ENCODE data around the gene SLC25A23.

SLC25A23 gene

DNA sequence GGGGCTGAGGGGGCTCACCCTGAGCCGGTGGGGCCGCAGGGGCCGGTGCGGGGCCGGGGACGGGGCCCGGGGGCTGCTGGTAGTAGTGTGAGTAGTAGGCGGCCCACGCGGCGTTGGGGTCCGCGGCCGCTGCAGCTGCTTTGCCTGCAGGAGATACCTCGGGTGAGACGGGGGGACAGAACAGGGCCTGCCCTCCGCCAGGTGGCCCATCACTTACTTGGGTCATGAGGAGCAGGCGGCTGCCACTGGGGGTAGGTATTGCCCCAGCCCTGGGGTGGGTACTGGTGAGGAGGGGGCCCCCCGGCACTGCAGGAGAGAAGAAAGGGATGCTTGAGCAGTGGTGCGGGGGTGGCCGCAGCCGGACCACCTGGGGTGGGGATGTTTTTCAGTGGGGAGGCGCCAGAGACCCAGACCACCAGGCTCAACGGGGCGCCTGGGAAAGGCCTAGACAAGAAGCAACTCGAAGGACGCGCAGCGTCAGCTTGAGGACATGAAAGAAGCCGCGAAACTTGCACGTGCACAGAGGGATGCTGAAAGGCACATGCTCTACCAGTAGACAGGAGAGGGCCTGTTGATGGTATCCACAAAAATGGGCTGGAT, 43.9 kb downstream of the SLC25A23 start:
- TF ChIP-seq, protein P1, sequence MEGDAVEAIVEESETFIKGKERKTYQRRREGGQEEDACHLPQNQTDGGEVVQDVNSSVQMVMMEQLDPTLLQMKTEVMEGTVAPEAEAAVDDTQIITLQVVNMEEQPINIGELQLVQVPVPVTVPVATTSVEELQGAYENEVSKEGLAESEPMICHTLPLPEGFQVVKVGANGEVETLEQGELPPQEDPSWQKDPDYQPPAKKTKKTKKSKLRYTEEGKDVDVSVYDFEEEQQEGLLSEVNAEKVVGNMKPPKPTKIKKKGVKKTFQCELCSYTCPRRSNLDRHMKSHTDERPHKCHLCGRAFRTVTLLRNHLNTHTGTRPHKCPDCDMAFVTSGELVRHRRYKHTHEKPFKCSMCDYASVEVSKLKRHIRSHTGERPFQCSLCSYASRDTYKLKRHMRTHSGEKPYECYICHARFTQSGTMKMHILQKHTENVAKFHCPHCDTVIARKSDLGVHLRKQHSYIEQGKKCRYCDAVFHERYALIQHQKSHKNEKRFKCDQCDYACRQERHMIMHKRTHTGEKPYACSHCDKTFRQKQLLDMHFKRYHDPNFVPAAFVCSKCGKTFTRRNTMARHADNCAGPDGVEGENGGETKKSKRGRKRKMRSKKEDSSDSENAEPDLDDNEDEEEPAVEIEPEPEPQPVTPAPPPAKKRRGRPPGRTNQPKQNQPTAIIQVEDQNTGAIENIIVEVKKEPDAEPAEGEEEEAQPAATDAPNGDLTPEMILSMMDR (IDR thresholded peaks at IDR 0.05; ENCODE audit: control insufficient read depth, extremely low read depth, insufficient read depth), result no peak
- no peak for DNase-seq (ENCODE audit: low read depth)
- H3K4me3 ChIP-seq (ENCODE audit: low read depth, low read length), result no peak overlapping the region

DNA sequence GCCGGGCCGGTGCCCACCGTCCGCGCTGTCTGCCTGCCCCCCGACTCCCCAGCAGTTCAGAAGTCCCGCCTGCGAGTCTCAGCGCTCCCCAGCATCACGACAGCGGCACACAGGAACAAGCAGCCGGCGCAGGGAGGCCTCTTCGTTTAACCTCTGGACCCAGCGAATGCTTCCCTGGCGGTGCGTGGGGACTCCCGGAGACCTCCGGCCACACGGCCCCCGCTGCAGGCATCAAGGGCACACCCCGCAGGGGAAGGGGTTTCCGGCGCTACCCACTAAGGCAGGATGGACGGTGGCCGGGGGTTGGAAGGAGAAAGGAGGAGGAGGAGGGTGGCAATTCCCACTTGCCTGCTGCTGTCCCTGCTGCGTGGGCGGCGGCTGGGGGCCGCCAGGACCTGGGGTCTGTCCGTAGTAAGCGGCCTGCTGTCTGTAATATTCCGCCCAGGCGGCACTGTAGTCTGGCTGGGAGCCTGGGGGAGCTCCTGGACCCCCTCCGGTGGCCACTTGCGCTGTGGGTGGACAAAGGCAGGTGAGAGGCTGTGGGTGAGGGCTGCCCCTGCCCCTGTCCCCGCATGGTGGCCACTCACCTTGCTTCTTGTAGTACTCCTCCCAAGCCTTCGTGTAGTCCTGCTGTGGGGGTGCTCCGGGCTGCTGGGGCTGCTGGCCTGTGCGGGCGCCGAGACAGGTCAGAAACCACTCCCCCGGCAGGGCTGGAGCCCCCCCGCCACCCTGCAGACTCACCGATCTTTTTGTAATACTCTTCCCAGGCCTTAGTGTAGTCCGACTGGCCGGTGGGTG, 44.6 kb downstream of the SLC25A23 start:
- TF ChIP-seq, protein P1 (IDR thresholded peaks at IDR 0.05; ENCODE audit: control insufficient read depth, extremely low read depth, insufficient read depth), result no peak
- DNase-seq (ENCODE audit: low read depth), result no peak
- no peak overlapping the region for H3K4me3 ChIP-seq (ENCODE audit: low read depth, low read length)

DNA sequence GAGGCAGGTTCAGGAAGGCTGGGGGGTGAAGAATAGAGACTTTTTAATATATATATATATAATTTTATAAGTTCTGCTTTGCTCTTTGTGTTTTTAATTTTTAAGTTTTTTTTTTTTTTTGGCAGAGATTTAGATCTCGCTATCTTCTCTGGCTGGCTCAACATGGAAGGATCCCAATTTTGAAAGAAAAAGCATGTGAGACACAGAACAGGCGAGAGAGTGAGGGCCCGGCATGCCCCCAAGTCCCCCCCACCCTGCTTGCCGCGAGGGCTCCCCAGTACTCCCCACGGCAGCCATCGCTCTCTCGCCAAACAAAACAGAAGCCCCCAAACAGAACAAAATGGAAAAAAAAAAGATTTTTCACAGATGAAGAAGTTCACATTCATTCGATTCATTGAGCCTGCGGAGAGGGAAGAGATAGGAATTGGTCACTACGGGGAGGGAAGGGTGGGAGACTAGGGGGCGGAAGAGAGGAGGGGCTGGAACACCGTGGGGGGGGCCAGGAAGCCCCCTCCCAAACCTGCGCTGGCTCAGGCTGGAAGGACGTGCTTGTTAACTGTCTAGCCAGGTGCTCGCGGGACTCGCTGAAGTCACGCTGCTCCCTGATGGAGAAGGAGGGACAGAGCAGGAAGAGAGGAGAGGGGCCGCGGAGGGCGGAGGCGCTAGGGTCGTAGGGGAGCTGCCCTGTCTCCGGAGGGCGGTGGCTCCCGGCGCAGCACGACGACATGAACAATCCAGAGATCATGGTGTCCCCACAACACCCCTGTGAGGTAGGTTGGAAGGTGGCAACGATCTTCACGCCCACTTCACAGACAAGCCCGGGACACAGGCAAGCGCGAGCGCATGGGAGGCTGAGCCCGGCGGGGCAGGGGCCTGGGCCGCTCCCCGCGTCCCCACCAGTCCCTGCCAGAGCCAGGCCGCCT, 45.6 kb downstream of the SLC25A23 start:
- TF ChIP-seq, protein P1 (IDR thresholded peaks at IDR 0.05; ENCODE audit: control insufficient read depth, extremely low read depth, insufficient read depth), result no peak
- DNase-seq (ENCODE audit: low read depth), result no peak
- no peak overlapping the region for H3K4me3 ChIP-seq (ENCODE audit: low read depth, low read length)

DNA sequence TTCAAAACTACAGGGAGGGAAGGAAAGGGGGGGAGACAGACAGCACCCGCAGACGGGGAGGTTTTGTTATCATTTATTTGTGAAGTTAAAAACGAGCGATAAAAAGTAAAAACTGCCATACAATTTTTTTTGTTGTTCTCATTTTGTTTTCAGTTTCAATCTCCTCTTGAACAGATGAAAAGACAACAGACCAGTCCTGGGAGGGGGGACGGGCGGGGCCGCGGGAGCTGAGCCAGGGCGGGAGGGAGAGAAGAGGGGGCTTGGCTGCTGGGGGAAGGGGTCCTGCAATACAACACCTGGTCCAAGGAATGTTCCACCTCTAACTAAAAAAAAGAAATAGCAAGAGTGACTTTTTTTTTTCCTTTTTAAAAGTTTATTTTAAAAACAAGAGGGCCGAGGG, 46.3 kb downstream of the SLC25A23 start:
- TF ChIP-seq, protein P1 (IDR thresholded peaks at IDR 0.05; ENCODE audit: control insufficient read depth, extremely low read depth, insufficient read depth), result no peak
- DNase-seq (ENCODE audit: low read depth), result no peak
- no peak overlapping the region for H3K4me3 ChIP-seq (ENCODE audit: low read depth, low read length)

DNA sequence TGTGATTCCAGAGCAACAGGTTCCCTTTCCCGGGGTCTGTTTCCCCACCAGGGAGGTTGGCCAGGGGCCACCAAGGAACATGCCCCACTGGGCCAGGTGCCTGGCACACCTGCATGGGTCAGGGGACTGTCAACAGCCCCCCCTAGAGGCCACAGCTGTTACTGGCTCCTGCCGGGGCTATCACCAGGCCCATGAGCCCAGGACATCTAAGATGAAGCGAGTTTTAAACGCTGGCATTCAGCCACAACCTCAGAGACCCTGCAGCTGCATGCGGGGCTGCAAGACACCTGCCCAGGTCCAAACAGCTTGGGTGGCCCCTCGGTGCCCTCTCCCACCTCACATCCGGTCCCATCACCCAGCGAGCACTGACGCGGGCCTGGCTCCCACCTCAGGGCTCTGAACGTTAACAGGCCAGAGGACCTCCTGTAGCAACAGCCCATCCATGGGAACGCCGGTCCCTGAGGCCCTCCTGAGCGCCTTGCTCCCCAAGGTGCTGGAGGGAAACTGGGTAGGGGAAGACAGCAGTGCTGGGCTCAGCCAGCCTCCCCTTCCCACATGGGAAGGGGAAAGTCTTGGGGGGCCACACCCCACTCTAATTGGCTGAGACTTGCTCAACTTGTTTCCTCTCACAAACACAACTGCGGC, 47.0 kb downstream of the SLC25A23 start:
- TF ChIP-seq, protein P1 (IDR thresholded peaks at IDR 0.05; ENCODE audit: control insufficient read depth, extremely low read depth, insufficient read depth), result peak; percentile 42
- no peak for DNase-seq (ENCODE audit: low read depth)

DNA sequence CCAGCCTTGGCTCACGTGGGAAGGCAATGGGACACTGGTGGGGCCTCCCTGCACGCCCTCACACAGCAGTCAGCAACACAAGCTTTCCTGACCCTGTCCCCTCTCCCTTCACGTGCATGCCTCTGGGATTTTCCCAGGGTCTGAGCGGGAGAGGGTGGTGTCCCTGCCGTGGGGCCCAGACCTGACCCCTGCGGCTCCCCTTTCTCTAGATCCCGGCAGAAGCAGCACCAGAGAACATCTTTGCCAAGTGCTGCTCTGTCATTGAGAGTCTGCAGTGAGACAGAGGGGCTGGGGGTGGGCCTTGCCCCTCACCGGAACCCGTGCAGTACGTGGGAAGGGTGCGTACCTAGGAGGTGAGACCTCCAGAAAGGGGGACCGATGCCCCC, 47.5 kb downstream of the SLC25A23 start:
- TF ChIP-seq, protein P1 (IDR thresholded peaks at IDR 0.05; ENCODE audit: control insufficient read depth, extremely low read depth, insufficient read depth), result no peak
- DNase-seq (ENCODE audit: low read depth), result no peak
- no peak overlapping the region for H3K4me3 ChIP-seq (ENCODE audit: low read depth, low read length)

More for the DNA sequence above, 47.0 kb downstream of the SLC25A23 start:
- no peak overlapping the region for H3K4me3 ChIP-seq (ENCODE audit: low read depth, low read length)
